ENCODE measurements around the gene SYNGR1.

SYNGR1 gene

DNA sequence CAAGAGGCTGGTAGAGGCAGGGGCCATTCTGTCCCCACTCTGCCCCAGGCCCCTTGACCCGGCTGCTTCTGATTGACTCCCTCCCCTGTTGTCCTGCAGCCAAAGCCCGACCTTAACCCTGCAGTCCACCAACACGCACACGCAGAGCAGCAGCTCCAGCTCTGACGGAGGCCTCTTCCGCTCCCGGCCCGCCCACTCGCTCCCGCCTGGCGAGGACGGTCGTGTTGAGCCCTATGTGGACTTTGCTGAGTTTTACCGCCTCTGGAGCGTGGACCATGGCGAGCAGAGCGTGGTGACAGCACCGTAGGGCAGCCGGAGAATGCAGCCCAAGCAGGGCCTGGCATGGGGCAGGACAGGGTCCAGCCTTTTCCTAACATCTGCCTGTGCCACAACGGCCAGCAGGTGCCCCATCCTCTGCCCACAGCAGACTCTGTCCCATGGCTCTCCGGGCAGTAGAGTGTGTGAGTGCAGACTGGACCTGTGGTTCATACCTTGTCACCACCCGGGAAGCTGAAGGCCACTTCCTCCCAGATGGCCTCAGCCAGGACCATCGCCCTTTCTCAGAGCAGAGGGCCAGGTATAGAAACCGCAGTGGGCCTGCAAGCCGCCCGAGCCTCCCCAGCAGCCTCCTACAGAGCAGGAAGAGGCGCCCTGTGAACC, 80.3 kb downstream of the SYNGR1 start:
- DNase-seq (ENCODE audit: low read depth, low spot score) = no peak

DNA sequence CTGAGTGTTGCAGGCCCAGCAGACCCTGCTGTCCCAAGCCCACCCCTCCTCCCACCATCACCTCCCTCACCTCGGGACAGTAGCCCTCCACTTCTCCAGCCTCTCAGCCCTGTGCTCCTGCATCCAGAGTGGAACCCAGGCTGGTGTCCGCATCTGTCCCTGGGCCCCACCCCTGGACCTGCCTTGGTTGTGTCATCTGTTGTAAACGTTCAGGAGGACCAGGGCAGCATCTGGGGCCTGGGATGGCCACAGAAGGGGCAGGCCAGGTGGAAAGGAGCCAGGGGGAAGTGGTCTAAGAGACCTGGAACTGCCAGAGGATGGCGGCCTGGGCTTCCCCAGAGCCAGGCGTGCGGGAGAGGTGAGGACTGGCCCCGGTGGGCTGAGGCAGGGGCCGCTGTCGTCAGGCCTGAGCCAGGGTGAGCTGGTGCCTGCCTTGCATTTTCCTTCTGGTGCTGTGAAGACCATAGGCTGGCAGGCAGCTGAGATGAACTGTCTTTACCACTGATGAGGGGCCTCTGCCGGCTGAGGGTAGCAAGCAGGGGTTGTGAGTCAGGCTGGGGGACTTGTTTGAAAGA, 80.9 kb downstream of the SYNGR1 start:
- no peak for DNase-seq (ENCODE audit: low read depth, low spot score)

DNA sequence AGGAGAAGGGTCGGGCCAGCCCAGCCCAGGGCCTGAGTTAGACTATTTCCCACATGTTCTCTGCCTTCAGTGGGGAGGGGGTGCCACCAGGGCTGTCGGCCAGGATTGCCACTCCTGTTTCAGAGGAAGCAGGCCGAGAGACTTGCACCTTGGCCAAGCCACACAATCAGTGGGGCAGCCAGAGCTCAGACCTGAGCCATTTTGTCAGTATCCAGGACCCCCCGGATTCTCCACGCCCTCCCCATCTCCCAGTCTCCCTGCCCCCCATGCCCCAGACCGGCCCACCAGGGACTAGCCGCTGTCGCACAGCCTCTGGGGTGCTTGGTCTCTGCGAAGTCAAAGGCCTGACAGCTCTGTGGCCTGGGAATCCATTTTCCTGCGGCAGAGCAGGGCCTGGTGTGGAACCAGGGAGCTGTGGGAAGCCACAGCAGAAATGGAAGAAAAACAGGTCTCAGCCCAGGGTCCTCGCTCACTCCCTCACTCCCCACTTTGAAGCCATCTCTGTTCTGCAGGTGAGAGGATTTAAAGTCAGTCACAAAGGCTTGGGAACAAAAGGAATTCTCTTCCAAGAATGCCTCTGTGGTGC, 81.5 kb downstream of the SYNGR1 start:
- no peak for DNase-seq (ENCODE audit: low read depth, low spot score)

DNA sequence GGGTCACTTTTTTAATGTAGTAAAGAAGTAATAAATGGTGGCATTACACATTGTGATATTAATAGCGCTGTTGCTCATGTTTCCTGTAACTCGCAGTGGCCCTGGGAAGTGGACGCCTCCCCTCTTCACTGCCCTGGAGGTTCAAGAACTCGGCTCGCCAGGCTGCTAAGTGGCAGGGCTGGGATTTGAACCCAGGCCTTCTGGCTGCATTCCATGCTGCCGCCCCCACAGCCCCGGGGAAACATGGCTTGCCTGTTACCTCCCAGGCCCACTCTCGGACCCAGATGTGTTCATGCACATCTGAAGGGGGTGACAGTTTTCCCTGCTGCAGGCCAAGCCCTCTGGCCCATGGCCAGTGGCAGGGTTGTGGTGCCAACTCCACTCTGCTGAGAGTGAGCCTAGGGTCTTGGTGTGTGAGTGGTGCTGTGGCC, 82.0 kb downstream of the SYNGR1 start:
- DNase-seq (ENCODE audit: low read depth, low spot score) = no peak

DNA sequence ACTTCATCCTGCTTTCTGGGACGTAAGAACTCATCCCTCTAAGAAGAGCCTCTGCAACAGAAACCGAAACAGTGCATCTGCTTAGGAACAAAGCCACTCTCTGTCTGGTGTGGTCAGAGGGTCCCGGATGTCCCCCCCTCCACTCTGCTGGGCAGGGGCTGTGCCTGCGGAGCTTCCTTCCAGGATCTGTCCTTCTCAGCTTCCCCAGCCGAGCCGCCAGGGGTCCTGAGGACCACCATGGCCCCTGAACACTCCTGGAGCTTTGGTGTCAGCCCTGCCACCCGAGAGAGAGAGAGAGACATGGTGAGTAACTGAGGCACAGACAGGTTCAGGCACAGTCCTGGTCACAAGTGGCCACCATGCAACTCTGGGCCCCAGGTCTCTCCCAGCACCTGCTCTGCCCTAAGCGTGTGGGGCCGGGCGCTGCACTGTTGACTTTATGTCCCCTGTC, 82.6 kb downstream of the SYNGR1 start:
- DNase-seq (ENCODE audit: low read depth, low spot score) = no peak

DNA sequence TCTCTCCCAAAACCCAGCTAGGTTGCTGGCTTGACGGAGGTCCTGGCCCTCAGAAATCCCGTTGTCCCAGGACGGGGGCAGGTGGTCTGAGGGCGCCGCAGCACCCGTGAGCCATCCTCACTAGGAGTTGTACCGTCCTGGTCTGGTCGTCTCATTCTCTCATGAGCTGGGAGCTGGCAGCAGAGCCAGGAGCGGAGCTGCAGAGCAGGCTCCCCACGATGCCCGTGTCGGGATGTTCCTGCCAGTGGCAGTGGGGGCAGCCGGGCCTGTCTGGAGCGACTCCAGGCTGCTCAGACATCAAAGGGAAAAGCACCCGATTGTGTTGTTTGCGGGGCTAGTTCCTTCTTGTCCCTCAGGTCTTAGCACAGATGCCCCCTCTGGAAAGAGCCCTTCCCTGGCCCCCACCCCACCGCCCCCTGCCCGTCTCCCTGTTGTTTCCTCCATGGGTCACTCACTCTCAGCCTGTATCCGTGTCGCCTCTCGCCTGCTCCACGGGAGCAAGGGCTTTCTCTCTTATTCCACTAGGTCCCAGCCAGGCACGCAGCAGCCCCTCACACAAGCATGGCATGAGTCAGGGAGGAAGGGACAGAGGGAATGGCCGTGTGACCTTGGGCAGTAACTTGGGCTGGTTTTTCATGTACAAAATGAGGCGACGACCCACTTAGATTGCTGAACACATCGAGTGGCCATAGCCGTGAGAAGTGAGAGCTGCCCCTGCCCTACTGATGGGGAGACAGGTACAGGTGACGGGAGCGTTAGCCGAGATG, 83.9 kb downstream of the SYNGR1 start:
- no peak for DNase-seq (ENCODE audit: low read depth, low spot score)

DNA sequence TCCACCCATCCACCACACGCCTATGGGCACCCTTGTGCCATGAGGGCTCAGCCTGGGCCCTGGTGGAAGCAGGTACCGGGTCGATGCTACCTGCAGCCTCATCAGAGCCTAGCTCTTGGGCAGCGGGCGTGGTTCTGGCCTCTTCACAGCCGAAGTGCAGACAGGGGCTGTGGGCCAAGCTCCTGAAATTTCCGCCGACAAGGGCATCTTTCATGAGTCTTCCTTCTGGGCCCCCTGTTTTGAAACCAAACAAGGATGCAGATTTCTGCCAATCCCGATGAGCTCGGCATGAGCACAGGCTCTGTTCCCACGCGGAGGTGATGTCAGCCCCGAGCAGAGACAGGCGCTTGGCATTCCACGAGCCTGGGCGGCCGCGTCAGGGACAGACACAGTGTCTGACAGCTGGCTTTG, 84.5 kb downstream of the SYNGR1 start:
- peak; percentile 31 for DNase-seq (ENCODE audit: low read depth, low spot score)

DNA sequence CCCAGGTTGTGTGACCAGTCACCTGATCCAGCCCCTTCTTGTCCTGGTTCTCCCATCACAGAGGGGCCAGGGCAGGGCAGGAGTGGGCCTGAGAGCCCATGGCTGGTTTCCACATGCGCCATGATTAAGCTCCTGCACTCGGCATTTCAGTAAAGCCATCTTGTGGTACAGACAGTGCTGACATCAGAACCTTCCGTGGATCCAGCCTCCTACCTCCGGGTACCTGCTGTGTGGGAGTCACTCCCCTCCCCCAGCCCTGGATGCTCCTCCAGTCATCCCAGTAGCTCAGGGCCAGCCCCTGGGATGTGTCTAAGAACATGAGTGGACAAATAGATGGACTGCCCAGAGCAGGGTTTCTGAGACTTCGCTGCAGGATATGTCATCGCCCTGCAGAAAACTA, 84.9 kb downstream of the SYNGR1 start:
- no peak for DNase-seq (ENCODE audit: low read depth, low spot score)
